Measurements from ENCODE around the gene PIGW. TPM values are rescaled to one million over a fixed set of nuclear protein-coding genes. Genes with fewer than 3 reads are reported as not detected.
"Not testable (repeated sequence)": the region's sequence is repeated elsewhere in the genome, so short reads cannot be mapped to it uniquely, and the experiment has no call there.

Gene PIGW
- total RNA-seq, 2 experiments from 2014 or later: 3.3 to 3.4 TPM

DNA sequence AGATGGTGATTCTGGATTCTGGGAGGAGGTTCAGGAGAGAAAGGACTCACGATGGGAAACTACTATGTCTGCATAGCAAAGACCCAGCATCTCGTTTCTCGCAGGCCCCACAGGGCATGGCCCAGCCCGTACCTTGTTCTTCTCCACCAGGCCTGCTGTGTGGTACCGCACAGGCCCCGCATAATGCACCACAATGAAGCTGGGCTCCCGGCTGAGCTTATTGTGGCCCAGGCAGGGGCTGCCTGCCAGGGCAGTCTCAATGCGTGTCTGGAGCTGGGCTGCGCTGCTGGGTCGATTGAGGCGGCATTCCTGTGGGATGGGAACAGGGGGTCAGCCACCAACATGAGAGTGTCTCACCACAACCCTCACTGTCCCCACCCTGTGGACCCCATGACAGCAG is 28.0 kb upstream of the PIGW start:
- CTCF ChIA-PET: no interaction called here
- H3K27ac Mint-ChIP-seq: no peak overlapping the region
- no peaks in the 10 kb centered on the region for H3K4me1 ChIP-seq (ENCODE audit: insufficient read depth, low read length)
- no peak overlapping the region for H3K27ac ChIP-seq (ENCODE audit: low read depth in 1 of 2, low read length in 2 of 2)
- H3K4me1 Mint-ChIP-seq (ENCODE audit: low read depth): no peaks in the 10 kb centered on the region
- H3K9me3 Mint-ChIP-seq: no peaks in the 10 kb centered on the region
- no peaks in the 10 kb centered on the region for H3K27me3 ChIP-seq (ENCODE audit: control insufficient read depth in 1 of 2, insufficient read depth in 2 of 2, low read length in 2 of 2)
- peaks cover 22% of the 10 kb centered on the region for H3K36me3 Mint-ChIP-seq (ENCODE audit: low read depth)
- TF ChIP-seq, protein P1, sequence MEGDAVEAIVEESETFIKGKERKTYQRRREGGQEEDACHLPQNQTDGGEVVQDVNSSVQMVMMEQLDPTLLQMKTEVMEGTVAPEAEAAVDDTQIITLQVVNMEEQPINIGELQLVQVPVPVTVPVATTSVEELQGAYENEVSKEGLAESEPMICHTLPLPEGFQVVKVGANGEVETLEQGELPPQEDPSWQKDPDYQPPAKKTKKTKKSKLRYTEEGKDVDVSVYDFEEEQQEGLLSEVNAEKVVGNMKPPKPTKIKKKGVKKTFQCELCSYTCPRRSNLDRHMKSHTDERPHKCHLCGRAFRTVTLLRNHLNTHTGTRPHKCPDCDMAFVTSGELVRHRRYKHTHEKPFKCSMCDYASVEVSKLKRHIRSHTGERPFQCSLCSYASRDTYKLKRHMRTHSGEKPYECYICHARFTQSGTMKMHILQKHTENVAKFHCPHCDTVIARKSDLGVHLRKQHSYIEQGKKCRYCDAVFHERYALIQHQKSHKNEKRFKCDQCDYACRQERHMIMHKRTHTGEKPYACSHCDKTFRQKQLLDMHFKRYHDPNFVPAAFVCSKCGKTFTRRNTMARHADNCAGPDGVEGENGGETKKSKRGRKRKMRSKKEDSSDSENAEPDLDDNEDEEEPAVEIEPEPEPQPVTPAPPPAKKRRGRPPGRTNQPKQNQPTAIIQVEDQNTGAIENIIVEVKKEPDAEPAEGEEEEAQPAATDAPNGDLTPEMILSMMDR (IDR thresholded peaks at IDR 0.05): no peak
- peaks cover 32% of the 10 kb centered on the region for H3K36me3 ChIP-seq (ENCODE audit: insufficient read depth, low read length)
- no peak overlapping the region for H3K4me3 Mint-ChIP-seq
- DNase-seq (no peak), ATAC-seq (ENCODE audit: poor library complexity) (no peak)
- POLR2A ChIA-PET: interaction anchor here (1.1 kb wide), 1 partner anchor 39 kb away, joined by 3 read pairs; no protein-coding TSS in a partner anchor
- H3K4me3 ChIP-seq (ENCODE audit: low read length): no peak overlapping the region
- intact Hi-C loops (cut with DNase I, micrococcal nuclease): no loop called here
- H3K27me3 Mint-ChIP-seq: no peaks in the 10 kb centered on the region
- no peaks in the 10 kb centered on the region for H3K9me3 ChIP-seq (ENCODE audit: control insufficient read depth in 1 of 2, insufficient read depth in 1 of 2, low read length in 2 of 2)

DNA sequence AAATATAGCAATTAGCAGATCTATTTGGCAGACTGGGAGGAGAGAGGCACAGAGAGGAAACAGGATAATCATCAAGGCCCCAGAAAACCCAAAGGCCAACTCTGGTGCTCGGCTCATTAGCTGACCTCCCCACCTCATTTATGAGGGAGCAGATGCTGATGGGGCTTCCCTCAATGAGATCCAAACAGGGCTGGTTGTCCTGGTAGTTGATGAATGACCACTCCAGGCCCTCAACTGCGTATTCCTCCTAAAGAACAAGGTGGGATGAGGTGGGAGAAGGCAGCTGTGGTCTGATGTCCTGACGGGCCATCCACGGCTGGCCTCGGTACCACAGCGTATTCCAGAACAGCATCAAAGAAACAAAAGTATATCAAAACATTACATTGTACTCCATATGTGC is 27.5 kb upstream of the PIGW start:
- TF ChIP-seq, protein P1 (IDR thresholded peaks at IDR 0.05): no peak
- Mint-ChIP-seq H3K9me3 (no peaks in the 10 kb centered on the region), H3K4me1 (ENCODE audit: low read depth) (no peaks in the 10 kb centered on the region), H3K36me3 (ENCODE audit: low read depth) (peaks cover 20% of the 10 kb centered on the region), H3K4me3 (no peak overlapping the region), H3K27me3 (no peaks in the 10 kb centered on the region), H3K27ac (no peak overlapping the region)
- intact Hi-C loops (cut with DNase I, micrococcal nuclease): no loop called here
- Histone ChIP-seq H3K9me3 (ENCODE audit: control insufficient read depth in 1 of 2, insufficient read depth in 1 of 2, low read length in 2 of 2) (no peaks in the 10 kb centered on the region), H3K27ac (ENCODE audit: low read depth in 1 of 2, low read length in 2 of 2) (no peak overlapping the region), H3K4me3 (ENCODE audit: low read length) (no peak overlapping the region), H3K4me1 (ENCODE audit: insufficient read depth, low read length) (no peaks in the 10 kb centered on the region), H3K36me3 (ENCODE audit: insufficient read depth, low read length) (peaks cover 32% of the 10 kb centered on the region), H3K27me3 (ENCODE audit: control insufficient read depth in 1 of 2, insufficient read depth in 2 of 2, low read length in 2 of 2) (no peaks in the 10 kb centered on the region)
- ChIA-PET CTCF (no interaction called here), POLR2A (interaction anchor here (1.1 kb wide), 1 partner anchor 39 kb away, joined by 3 read pairs; no protein-coding TSS in a partner anchor)
- DNase-seq (no peak), ATAC-seq (ENCODE audit: poor library complexity) (no peak)

DNA sequence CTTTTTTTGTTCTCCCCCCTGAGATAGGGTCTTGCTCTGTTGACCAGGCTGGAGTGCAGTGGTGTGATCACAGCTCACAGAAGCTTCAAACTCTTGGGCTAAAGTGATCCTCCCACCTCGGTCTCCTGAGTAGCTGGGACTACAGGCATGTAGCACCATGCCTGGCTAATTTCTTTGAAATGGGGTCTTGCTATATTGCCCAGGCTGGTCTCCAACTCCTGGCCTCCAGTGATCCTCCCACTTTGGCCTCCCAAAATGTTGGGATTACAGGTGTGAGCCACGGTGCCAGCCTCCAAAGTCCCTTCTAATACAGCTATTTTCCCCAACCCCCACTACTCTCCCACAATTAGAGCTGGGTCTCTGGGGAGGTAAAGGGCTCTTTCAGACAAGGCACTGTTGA is 26.3 kb upstream of the PIGW start:
- H3K4me1 ChIP-seq (ENCODE audit: insufficient read depth, low read length); H3K27ac Mint-ChIP-seq; H3K9me3 Mint-ChIP-seq; H3K9me3 ChIP-seq (ENCODE audit: control insufficient read depth in 1 of 2, insufficient read depth in 1 of 2, low read length in 2 of 2); POLR2A ChIA-PET; H3K27ac ChIP-seq (ENCODE audit: low read depth in 1 of 2, low read length in 2 of 2); CTCF ChIA-PET; ATAC-seq (ENCODE audit: poor library complexity); H3K4me3 Mint-ChIP-seq; DNase-seq; intact Hi-C loops (cut with DNase I, micrococcal nuclease); H3K4me3 ChIP-seq (ENCODE audit: low read length); H3K27me3 Mint-ChIP-seq; H3K27me3 ChIP-seq (ENCODE audit: control insufficient read depth in 1 of 2, insufficient read depth in 2 of 2, low read length in 2 of 2); H3K4me1 Mint-ChIP-seq (ENCODE audit: low read depth): not testable (repeated sequence)
- H3K36me3 Mint-ChIP-seq (ENCODE audit: low read depth): peaks cover 21% of the 10 kb centered on the region
- peaks cover 40% of the 10 kb centered on the region for H3K36me3 ChIP-seq (ENCODE audit: insufficient read depth, low read length)

DNA sequence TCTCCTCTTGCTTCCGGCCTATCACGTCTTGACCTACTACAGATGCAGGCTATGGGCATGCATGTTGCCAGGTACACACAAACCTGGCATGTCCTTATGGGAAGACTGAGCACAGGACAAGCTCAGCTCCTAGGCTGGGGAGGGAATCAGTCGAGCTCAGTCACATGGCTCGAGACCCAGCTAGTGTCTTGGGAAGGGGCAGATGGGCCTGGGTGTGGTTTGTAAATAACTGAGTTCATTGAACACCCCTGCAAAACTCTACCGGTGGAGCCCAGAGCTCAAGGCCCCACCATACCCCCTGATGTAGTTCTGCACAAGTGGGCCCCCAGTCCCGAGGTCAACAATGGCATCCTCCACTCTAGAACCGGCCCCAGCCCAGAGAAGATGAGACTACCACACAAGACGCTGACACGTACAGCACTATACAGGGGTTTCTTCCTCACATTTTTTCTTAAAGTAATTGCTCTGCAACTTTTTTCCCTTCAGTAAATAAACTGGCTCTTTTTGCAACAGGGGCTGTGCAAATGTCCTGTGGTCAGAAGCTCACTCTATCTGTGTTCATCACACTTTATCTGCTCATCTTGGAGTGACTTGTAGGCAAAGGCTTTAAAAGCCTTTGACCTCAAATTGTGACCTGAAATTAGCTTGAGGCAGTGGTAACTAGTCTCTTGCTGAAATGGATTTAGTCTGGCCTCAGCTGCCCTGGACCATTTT is 25.4 kb upstream of the PIGW start:
- Mint-ChIP-seq H3K27me3 (no peaks in the 10 kb centered on the region), H3K36me3 (ENCODE audit: low read depth) (peaks cover 27% of the 10 kb centered on the region), H3K4me1 (ENCODE audit: low read depth) (no peaks in the 10 kb centered on the region), H3K9me3 (no peaks in the 10 kb centered on the region), H3K27ac (no peak overlapping the region), H3K4me3 (no peak overlapping the region)
- H3K36me3 ChIP-seq (ENCODE audit: insufficient read depth, low read length): peaks cover 35% of the 10 kb centered on the region
- ChIA-PET POLR2A (no interaction called here), CTCF (no interaction called here)
- ATAC-seq (ENCODE audit: poor library complexity): no peak
- no peak for DNase-seq
- no peak overlapping the region for H3K4me3 ChIP-seq (ENCODE audit: low read length)
- H3K27me3 ChIP-seq (ENCODE audit: control insufficient read depth in 1 of 2, insufficient read depth in 2 of 2, low read length in 2 of 2): no peaks in the 10 kb centered on the region
- TF ChIP-seq, protein P1 (IDR thresholded peaks at IDR 0.05): no peak
- H3K9me3 ChIP-seq (ENCODE audit: control insufficient read depth in 1 of 2, insufficient read depth in 1 of 2, low read length in 2 of 2): no peaks in the 10 kb centered on the region
- intact Hi-C loops (cut with DNase I, micrococcal nuclease): no loop called here
- no peaks in the 10 kb centered on the region for H3K4me1 ChIP-seq (ENCODE audit: insufficient read depth, low read length)
- H3K27ac ChIP-seq (ENCODE audit: low read depth in 1 of 2, low read length in 2 of 2): no peak overlapping the region

Data from CD4-positive, alpha-beta T cell (primary cell).